Thyroid gland (tissue), 4 donors: ENCODE measurements around the gene KATNA1. TPM values are rescaled to one million over a fixed set of nuclear protein-coding genes. Genes with fewer than 3 reads are reported as not detected.

Experiments
- DNase-seq, 2 donors: peaks; one replicate each; pipeline ENCODE4 v3.0.0-alpha.2; 2019
- H3K27ac ChIP-seq, 3 donors: fragments of 200-600 bp; sonication (generic); 1 replicate in 2 of 3; 2 replicates in 1 of 3; pipeline ENCODE4 v1.5.1; 2016 to 2019; ENCODE audit warnings: mild to moderate bottlenecking in 1 of 3, moderate library complexity in 1 of 3
- H3K27me3 ChIP-seq: fragments of 200-600 bp; sonication (generic); one replicate; pipeline ENCODE4 v1.5.1; 2019
- H3K36me3 ChIP-seq, 2 donors: fragments of 200-600 bp; sonication (generic); one replicate each; pipeline ENCODE4 v1.5.1; 2016 to 2019
- H3K4me1 ChIP-seq, 2 donors: fragments of 200-600 bp; sonication (generic); one replicate each; pipeline ENCODE4 v1.5.1; 2017 to 2019
- H3K4me3 ChIP-seq, 3 donors: fragments of 200-600 bp; sonication (generic); replicated peaks in 1 of 3; 1 replicate in 2 of 3; 2 replicates in 1 of 3; pipeline ENCODE4 v1.5.1; 2016; ENCODE audit warnings: mild to moderate bottlenecking in 1 of 3
- H3K9me3 ChIP-seq: fragments of 200-600 bp; sonication (generic); one replicate; pipeline ENCODE4 v1.5.1; 2017
- CTCF ChIP-seq, 6 experiments: fragments of 200-600 bp in 3 of 6; fragments of 450-650 bp in 3 of 6; sonication (generic) in 3 of 6; IDR thresholded peaks; one replicate each; pipeline ENCODE4 v1.5.1; 2016 to 2019; ENCODE audit warnings: antibody characterized with exemption in 6 of 6, mild to moderate bottlenecking in 2 of 6, inconsistent platforms in 1 of 6, moderate library complexity in 1 of 6
- POLR2A ChIP-seq, 2 donors: fragments of 450-650 bp; IDR thresholded peaks; one replicate each; pipeline ENCODE4 v1.6.1; 2017; ENCODE audit warnings: antibody characterized with exemption in 2 of 2, mild to moderate bottlenecking in 2 of 2, moderate library complexity in 1 of 2
- WGBS, 2 donors: methylation state at CpG; one replicate each; pipeline ENCODE4 v1.1.5; 2017; 5-methylcytosine and 5-hydroxymethylcytosine counted together
- intact Hi-C: fragments of 100-400 bp; cut with DNase I; formaldehyde crosslinking; loops from one replicate; pipeline ENCODE4 v1.15.1; 2023
- total RNA-seq, 4 donors: library from RNA; depleted of rRNA; stranded (reverse); fragments of >200 nt; gene quantifications; one replicate each; pipeline ENCODE4 v1.2.3, GENCODE V29; 2016

The KATNA1 gene
- total RNA-seq, 4 donors from 2014 or later: 17.8 to 21.6 (median 18.4) TPM

GRCh38 chr6:149586149-149586548 lies 62.4 kb downstream of the KATNA1 start:
- no peak for TF ChIP-seq CTCF (IDR thresholded peaks at IDR 0.05)
- no peak for TF ChIP-seq POLR2A (IDR thresholded peaks at IDR 0.05)
- Histone ChIP-seq H3K27ac (no peak overlapping the region), H3K4me1 (no peaks in the 10 kb centered on the region), H3K9me3 (no peaks in the 10 kb centered on the region), H3K4me3 (no peak overlapping the region), H3K36me3 (peaks cover 10 to 19% of the 10 kb centered on the region in 2 donors), H3K27me3 (no peaks in the 10 kb centered on the region)
- WGBS, 2 donors: 93 to 97% methylated on average over 2 of the region's 2 CpGs
- intact Hi-C loops: no loop called here
- DNase-seq: no peak

GRCh38 chr6:149581349-149581748 lies 67.2 kb downstream of the KATNA1 start:
- H3K27ac ChIP-seq: no peak overlapping the region
- H3K4me3 ChIP-seq: no peak overlapping the region
- H3K4me1 ChIP-seq: no peaks in the 10 kb centered on the region
- H3K9me3 ChIP-seq: no peaks in the 10 kb centered on the region
- no peak for DNase-seq
- 96 to 97% methylated on average over 5 of the region's 5 CpGs for WGBS, 2 donors
- peaks cover 0 to 15% of the 10 kb centered on the region in 2 donors for H3K36me3 ChIP-seq
- TF ChIP-seq CTCF (IDR thresholded peaks at IDR 0.05) (no peak), POLR2A (IDR thresholded peaks at IDR 0.05) (no peak)
- H3K27me3 ChIP-seq: no peaks in the 10 kb centered on the region
- intact Hi-C loops: no loop called here

GRCh38 chr6:149580880-149581279 lies 67.6 kb downstream of the KATNA1 start:
- intact Hi-C loops: no loop called here
- Histone ChIP-seq H3K4me1 (no peaks in the 10 kb centered on the region), H3K9me3 (no peaks in the 10 kb centered on the region), H3K27ac (no peak overlapping the region), H3K4me3 (no peak overlapping the region), H3K36me3 (peaks cover 0 to 15% of the 10 kb centered on the region in 2 donors), H3K27me3 (no peaks in the 10 kb centered on the region)
- DNase-seq: no peak
- 96 to 98% methylated on average over 5 of the region's 5 CpGs for WGBS, 2 donors
- no peak for TF ChIP-seq POLR2A (IDR thresholded peaks at IDR 0.05)

- Histone ChIP-seq H3K9me3 (no peaks in the 10 kb centered on the region), H3K27ac (no peak overlapping the region), H3K4me3 (no peak overlapping the region), H3K36me3 (no peaks in the 10 kb centered on the region), H3K27me3 (no peaks in the 10 kb centered on the region), H3K4me1 (peaks cover 11 to 14% of the 10 kb centered on the region in 2 donors)
- no peak for DNase-seq
- no peak for TF ChIP-seq POLR2A (IDR thresholded peaks at IDR 0.05)
- no peak for TF ChIP-seq CTCF (IDR thresholded peaks at IDR 0.05)
- intact Hi-C loops: loop anchor here (10.0 kb wide), 2 partner anchors 167 to 297 kb away; partner anchors contain the start of gene LRP11
- WGBS, 2 donors: 90 to 93% methylated on average over 7 of the region's 7 CpGs
Measured at GRCh38 chr6:149567945-149568585, 80.4 kb downstream of the KATNA1 start.

- H3K27ac ChIP-seq: peak overlapping the region in 2 of 3 donors; percentile 88 to 89
- DNase-seq: no peak
- intact Hi-C loops: loop anchor here (10.0 kb wide), 2 partner anchors 168 to 298 kb away; partner anchors contain the start of gene LRP11
- no peaks in the 10 kb centered on the region for H3K9me3 ChIP-seq
- no peaks in the 10 kb centered on the region for H3K27me3 ChIP-seq
- TF ChIP-seq CTCF (IDR thresholded peaks at IDR 0.05) (no peak), POLR2A (IDR thresholded peaks at IDR 0.05) (no peak)
- peak overlapping the region in 2 of 3 donors; percentile 91 to 99 for H3K4me3 ChIP-seq
- peaks cover 11 to 14% of the 10 kb centered on the region in 2 donors for H3K4me1 ChIP-seq
- H3K36me3 ChIP-seq: no peaks in the 10 kb centered on the region
- WGBS, 2 donors: 26 to 29% methylated on average over 12 of the region's 12 CpGs
Measured at GRCh38 chr6:149567194-149567586, 81.3 kb downstream of the KATNA1 start.
